DND-41 (cell line): ENCODE measurements around the gene MFNG.

Source experiments
- EZH2 ChIP-seq: IDR thresholded peaks from 3 replicates; pipeline ENCODE4 v1.6.1; 2012; ENCODE audit warnings: borderline replicate concordance, low read depth, mild to moderate bottlenecking, moderate library complexity, low read length, inconsistent platforms; ENCODE audit not compliant: severe bottlenecking
- TF ChIP-seq, protein P1 (sequence below): IDR thresholded peaks from 2 replicates; pipeline ENCODE4 v1.5.1; 2012; ENCODE audit warnings: borderline replicate concordance, low read length, moderate library complexity, mild to moderate bottlenecking; ENCODE audit not compliant: poor library complexity, severe bottlenecking; ENCODE audit errors: extremely low read depth

- TF ChIP-seq, protein P1, sequence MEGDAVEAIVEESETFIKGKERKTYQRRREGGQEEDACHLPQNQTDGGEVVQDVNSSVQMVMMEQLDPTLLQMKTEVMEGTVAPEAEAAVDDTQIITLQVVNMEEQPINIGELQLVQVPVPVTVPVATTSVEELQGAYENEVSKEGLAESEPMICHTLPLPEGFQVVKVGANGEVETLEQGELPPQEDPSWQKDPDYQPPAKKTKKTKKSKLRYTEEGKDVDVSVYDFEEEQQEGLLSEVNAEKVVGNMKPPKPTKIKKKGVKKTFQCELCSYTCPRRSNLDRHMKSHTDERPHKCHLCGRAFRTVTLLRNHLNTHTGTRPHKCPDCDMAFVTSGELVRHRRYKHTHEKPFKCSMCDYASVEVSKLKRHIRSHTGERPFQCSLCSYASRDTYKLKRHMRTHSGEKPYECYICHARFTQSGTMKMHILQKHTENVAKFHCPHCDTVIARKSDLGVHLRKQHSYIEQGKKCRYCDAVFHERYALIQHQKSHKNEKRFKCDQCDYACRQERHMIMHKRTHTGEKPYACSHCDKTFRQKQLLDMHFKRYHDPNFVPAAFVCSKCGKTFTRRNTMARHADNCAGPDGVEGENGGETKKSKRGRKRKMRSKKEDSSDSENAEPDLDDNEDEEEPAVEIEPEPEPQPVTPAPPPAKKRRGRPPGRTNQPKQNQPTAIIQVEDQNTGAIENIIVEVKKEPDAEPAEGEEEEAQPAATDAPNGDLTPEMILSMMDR, result no peak
- TF ChIP-seq EZH2, result no peak
Observed at GRCh38 chr22:37430941-37431340, 55.2 kb downstream of the MFNG start.
